OCI-LY7 (cell line): ENCODE results near the gene RPUSD1. TPM values are rescaled to one million over a fixed set of nuclear protein-coding genes. Genes with fewer than 3 reads are reported as not detected.
A peak's percentile ranks its signal among the peaks of the same experiment; 100 is the strongest.
"Not testable (repeated sequence)": the region's sequence is repeated elsewhere in the genome, so short reads cannot be mapped to it uniquely, and the experiment has no call there.

Source experiments
- BruUV-seq: library from RNA; stranded (reverse); fragments of 400-500 nt; replicated peaks from 2 replicates; lab custom pipeline; 2021; lab: Mats Ljungman, UMichigan
- CTCF ChIA-PET: fragments of 300-600 bp; sonication (Branson Sonifier 250); formaldehyde crosslinking; loops from one replicate; lab custom pipeline; 2022; ENCODE audit warnings: antibody characterized with exemption; ENCODE audit not compliant: unreplicated experiment; lab: Charles Lee
- POLR2A ChIA-PET: fragments of 300-600 bp; sonication (Branson Sonifier 250); formaldehyde crosslinking; loops from one replicate; lab custom pipeline; 2022; ENCODE audit warnings: antibody characterized with exemption; lab: Charles Lee
- DNase-seq: peaks from one replicate; pipeline ENCODE4 v3.0.0-alpha.2; 2015; ENCODE audit warnings: low spot score
- H2AFZ ChIP-seq: fragments of 200-600 bp; sonication (generic), shearing (Covaris generic); 2 replicates; pipeline ENCODE4 v1.6.1; 2014; ENCODE audit warnings: mild to moderate bottlenecking, antibody characterized with exemption, low read length, moderate library complexity
- H3K27ac ChIP-seq: fragments of 200-600 bp; sonication (generic); 2 replicates; pipeline ENCODE4 v1.5.1; 2014; ENCODE audit warnings: mixed run types, low read depth, mild to moderate bottlenecking, moderate library complexity, low read length, inconsistent platforms; ENCODE audit not compliant: poor library complexity, severe bottlenecking
- H3K36me3 ChIP-seq: fragments of 200-600 bp; sonication (generic); 2 replicates; pipeline ENCODE4 v1.6.1; 2014; ENCODE audit warnings: mild to moderate bottlenecking, antibody characterized with exemption, low read length, moderate library complexity, mixed read lengths; ENCODE audit not compliant: insufficient read depth
- H3K4me1 ChIP-seq: fragments of 200-600 bp; sonication (generic); 2 replicates; pipeline ENCODE4 v1.5.1; 2014; ENCODE audit warnings: mild to moderate bottlenecking, low read length; ENCODE audit not compliant: insufficient read depth, poor library complexity, severe bottlenecking
- H3K4me2 ChIP-seq: fragments of 200-600 bp; sonication (generic); 2 replicates; pipeline ENCODE4 v1.6.1; 2014; ENCODE audit warnings: mild to moderate bottlenecking, low read length
- H3K4me3 ChIP-seq: fragments of 200-600 bp; sonication (generic); 2 replicates; pipeline ENCODE4 v1.5.1; 2014; ENCODE audit warnings: mild to moderate bottlenecking, low read depth, low read length; ENCODE audit not compliant: poor library complexity, severe bottlenecking
- H3K79me2 ChIP-seq: fragments of 200-600 bp; sonication (generic); 2 replicates; pipeline ENCODE4 v1.6.1; 2016; ENCODE audit warnings: low read depth, mild to moderate bottlenecking, low read length, moderate library complexity, mixed read lengths; ENCODE audit not compliant: insufficient read depth
- H3K9me2 ChIP-seq: fragments of 200-600 bp; sonication (generic); 2 replicates; pipeline ENCODE4 v1.6.1; 2016; ENCODE audit warnings: mild to moderate bottlenecking, low read length, mixed read lengths; ENCODE audit not compliant: insufficient read depth
- H3K9me3 ChIP-seq: fragments of 200-600 bp; sonication (generic); 2 replicates; pipeline ENCODE4 v1.6.1; 2014; ENCODE audit warnings: mild to moderate bottlenecking, mixed run types, low read length, mixed read lengths
- H4K20me1 ChIP-seq: fragments of 200-600 bp; sonication (generic); 2 replicates; pipeline ENCODE4 v1.6.1; 2014; ENCODE audit warnings: mild to moderate bottlenecking, antibody characterized with exemption, low read length, moderate library complexity, mixed read lengths; ENCODE audit not compliant: insufficient read depth
- CTCF ChIP-seq: fragments of 200-600 bp; sonication (generic); conservative IDR thresholded peaks from 2 replicates; pipeline ENCODE4 v1.5.1; 2014; ENCODE audit warnings: mild to moderate bottlenecking, antibody characterized with exemption, low read length, moderate library complexity, mixed read lengths
- EZH2phosphoT487 ChIP-seq: fragments of 200-600 bp; sonication (generic); IDR thresholded peaks from 2 replicates; pipeline ENCODE4 v1.6.1; 2018; ENCODE audit warnings: low read depth, borderline replicate concordance, mild to moderate bottlenecking, mixed run types, antibody characterized with exemption, low read length, moderate library complexity, mixed read lengths
- intact Hi-C: fragments of 100-400 bp; cut with micrococcal nuclease; formaldehyde crosslinking; loops from one replicate; pipeline ENCODE4 v1.10.0; 2022; ENCODE audit not compliant: unreplicated experiment
- total RNA-seq, 2 experiments: library from RNA; depleted of rRNA in 1 of 2; stranded (reverse); fragments of >200 nt in 1 of 2; shearing (Covaris generic) in 1 of 2; gene quantifications; 2 replicates each; pipeline ENCODE4 v1.2.3, GENCODE V29; 2014 to 2022

RPUSD1 gene
- total RNA-seq, 2 experiments from 2014 or later: 48.6 to 64.1 TPM

- no peak for DNase-seq
- H2AFZ ChIP-seq: no peak overlapping the region
- no peaks in the 10 kb centered on the region for H3K9me2 ChIP-seq
- intact Hi-C loops: no loop called here
- H3K4me2 ChIP-seq: no peak overlapping the region
- ChIA-PET POLR2A (no interaction called here), CTCF (no interaction called here)
- TF ChIP-seq EZH2phosphoT487 (no peak), CTCF (peak; percentile 55)
- H3K9me3 ChIP-seq: no peaks in the 10 kb centered on the region
- no peaks in the 10 kb centered on the region for H4K20me1 ChIP-seq
- H3K36me3 ChIP-seq: peaks cover 3% of the 10 kb centered on the region; the same call in 1 of the 2 replicates
- H3K4me3 ChIP-seq: no peak overlapping the region
- peaks cover 14% of the 10 kb centered on the region; the same call in 1 of the 2 replicates for H3K79me2 ChIP-seq
- H3K4me1 ChIP-seq: peaks cover 21% of the 10 kb centered on the region
- no TSS peak for BruUV-seq
- no peak overlapping the region for H3K27ac ChIP-seq
These were observed 44.2 kb downstream of the RPUSD1 start for GRCh38 chr16:743794-744500.

GRCh38 chr16:742894-743293 is 45.3 kb downstream of the RPUSD1 start:
- H3K9me3 ChIP-seq, BruUV-seq, H3K4me3 ChIP-seq, DNase-seq, H3K9me2 ChIP-seq, H4K20me1 ChIP-seq, H3K27ac ChIP-seq, H3K36me3 ChIP-seq, CTCF ChIA-PET, H2AFZ ChIP-seq, intact Hi-C loops, H3K4me2 ChIP-seq: not testable (repeated sequence)
- POLR2A ChIA-PET: interaction anchor here (0.7 kb wide), 1 partner anchor 23 kb away, joined by 3 read pairs; no protein-coding TSS in a partner anchor
- H3K4me1 ChIP-seq: peaks cover 29% of the 10 kb centered on the region
- peaks cover 16% of the 10 kb centered on the region; the same call in 1 of the 2 replicates for H3K79me2 ChIP-seq

GRCh38 chr16:741986-742629 is 46.1 kb downstream of the RPUSD1 start:
- Histone ChIP-seq H3K4me2 (peak overlapping the region; percentile 30; the same call in 1 of the 2 replicates), H2AFZ (no peak overlapping the region), H3K36me3 (peaks cover 7% of the 10 kb centered on the region; the same call in 1 of the 2 replicates), H4K20me1 (no peaks in the 10 kb centered on the region), H3K4me3 (no peak overlapping the region), H3K27ac (no peak overlapping the region), H3K9me2 (no peaks in the 10 kb centered on the region), H3K79me2 (peaks cover 19% of the 10 kb centered on the region; the same call in 1 of the 2 replicates), H3K4me1 (peaks cover 36% of the 10 kb centered on the region), H3K9me3 (no peaks in the 10 kb centered on the region)
- ChIA-PET CTCF (no interaction called here), POLR2A (no interaction called here)
- DNase-seq: no peak
- intact Hi-C loops: no loop called here
- TSS peak; percentile 63 for BruUV-seq
- TF ChIP-seq EZH2phosphoT487 (no peak), CTCF (no peak)
